Mononuclear cell (primary cell): ENCODE results near the gene NTNG1. TPM values are rescaled to one million over a fixed set of nuclear protein-coding genes. Genes with fewer than 3 reads are reported as not detected.

Experiments used
- H3K27me3 ChIP-seq: 2 replicates; pipeline ENCODE4 v1.6.0; 2011; ENCODE audit warnings: low read length, control low read depth; ENCODE audit not compliant: insufficient read depth
- H3K4me1 ChIP-seq: 2 replicates; pipeline ENCODE4 v1.5.1; 2011; ENCODE audit warnings: mild to moderate bottlenecking, low read length, control low read depth; ENCODE audit not compliant: insufficient read depth
- H3K4me3 ChIP-seq: 2 replicates; pipeline ENCODE4 v1.5.1; 2011; ENCODE audit warnings: mild to moderate bottlenecking, low read length, moderate library complexity
- H3K9me3 ChIP-seq: 2 replicates; pipeline ENCODE4 v1.5.1; 2011; ENCODE audit warnings: low read depth, mild to moderate bottlenecking, control low read depth, low read length
- total RNA-seq: library from RNA; depleted of rRNA; stranded (reverse); fragments of >200 nt; gene quantifications from one replicate; pipeline ENCODE4 v1.2.3, GENCODE V29; 2012

The NTNG1 gene
- total RNA-seq, 1 donor: 1.6 TPM

DNA sequence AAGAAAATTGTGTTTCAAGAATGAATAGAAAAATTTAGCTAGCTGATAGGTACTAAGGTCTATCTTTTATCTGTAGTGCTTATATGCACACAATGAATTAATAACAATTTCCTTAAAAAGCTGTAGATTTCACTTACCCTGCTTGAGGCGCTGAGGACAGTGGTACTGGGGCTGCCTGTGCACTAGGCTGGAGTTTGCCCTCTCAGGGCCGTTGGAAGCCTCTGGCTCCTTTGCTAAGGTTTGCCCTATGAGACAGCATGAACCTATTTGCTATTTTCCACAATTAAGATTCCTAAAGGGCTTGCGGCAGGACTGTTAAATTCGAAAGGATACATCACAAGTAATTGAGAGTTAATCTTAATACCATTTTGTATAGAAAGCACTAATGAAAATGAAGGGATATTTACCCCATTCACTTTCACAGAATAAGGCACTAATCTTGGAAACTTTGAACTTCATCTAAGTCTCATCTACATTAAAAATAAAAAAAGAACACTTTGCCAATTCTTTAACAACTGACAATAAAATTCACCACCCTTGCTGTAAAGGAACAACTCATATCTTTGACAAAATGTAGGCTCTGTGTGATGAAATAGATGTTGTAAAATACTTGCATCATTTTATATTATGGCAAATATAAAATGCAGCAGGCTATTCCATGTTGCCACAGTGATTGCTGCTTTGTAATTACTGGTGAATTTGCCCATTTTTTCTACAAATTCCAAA lies 293.0 kb downstream of the NTNG1 start:
- Histone ChIP-seq H3K4me3 (no peak overlapping the region), H3K9me3 (no peaks in the 10 kb centered on the region), H3K27me3 (no peaks in the 10 kb centered on the region), H3K4me1 (no peaks in the 10 kb centered on the region)

DNA sequence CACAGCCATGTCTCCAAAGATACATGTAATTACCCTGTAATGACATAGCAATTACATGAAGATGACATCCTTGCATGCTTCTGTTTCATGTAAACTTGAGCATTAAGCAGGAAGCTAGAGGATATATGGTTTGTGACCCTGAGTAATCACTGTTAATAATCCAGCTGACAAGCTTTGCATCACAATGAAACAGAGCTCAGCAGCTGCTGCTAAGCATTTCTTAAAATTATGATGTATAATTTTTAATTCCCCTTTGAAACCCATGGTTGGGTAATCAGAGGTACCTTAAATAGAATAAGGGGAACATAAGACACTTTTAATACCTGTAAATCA lies 293.5 kb downstream of the NTNG1 start:
- Histone ChIP-seq H3K4me1 (no peaks in the 10 kb centered on the region), H3K9me3 (no peaks in the 10 kb centered on the region), H3K27me3 (no peaks in the 10 kb centered on the region), H3K4me3 (no peak overlapping the region)

DNA sequence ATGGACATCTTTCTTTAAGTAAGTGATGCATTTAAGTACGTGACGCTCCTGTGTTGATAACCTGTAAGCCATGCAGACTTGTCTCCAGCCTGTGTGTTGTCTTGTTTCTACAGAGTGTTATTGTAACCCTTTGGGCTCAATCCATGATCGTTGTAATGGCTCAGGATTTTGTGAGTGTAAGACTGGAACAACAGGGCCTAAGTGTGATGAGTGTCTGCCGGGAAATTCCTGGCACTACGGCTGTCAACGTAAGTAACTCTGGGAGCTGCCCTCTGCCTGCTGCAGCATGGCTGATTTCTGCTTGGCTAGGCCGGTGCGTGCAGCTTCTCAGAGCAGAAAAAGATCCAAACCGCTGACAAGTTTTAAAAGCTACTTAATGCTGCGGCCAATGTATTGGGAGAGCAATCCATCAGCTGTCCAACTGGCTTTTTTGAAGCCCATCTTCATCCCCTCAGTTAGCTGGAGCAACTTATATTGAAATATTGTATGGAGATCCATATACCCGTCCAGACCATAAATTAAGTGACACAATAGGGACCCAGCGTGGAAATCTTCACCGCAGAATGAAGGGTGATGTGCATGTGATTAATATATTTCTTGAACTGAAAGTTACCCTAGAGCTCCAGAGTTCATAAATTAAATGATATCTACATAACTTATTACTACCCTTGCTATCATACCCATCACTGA lies 295.9 kb downstream of the NTNG1 start:
- Histone ChIP-seq H3K27me3 (no peaks in the 10 kb centered on the region), H3K4me3 (no peak overlapping the region), H3K4me1 (no peaks in the 10 kb centered on the region), H3K9me3 (no peaks in the 10 kb centered on the region)

DNA sequence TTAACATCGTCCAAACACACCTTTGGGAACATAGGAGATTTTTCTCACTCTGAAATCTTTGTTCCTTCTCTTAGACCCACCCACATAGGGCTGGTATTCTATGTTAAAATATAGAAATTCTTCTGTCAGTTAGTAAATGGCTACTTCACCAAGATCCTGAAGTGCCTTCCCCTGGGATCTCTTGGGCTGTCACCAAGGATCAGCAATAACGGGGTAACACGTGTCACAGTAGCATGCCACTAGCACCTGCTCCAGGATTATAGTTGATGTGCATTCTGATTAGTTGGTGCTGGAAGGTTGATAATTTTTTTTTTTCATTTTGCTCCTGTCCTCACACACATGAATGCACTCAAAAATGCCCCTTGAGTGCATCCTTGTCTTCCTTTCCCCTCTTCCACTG lies 298.7 kb downstream of the NTNG1 start:
- no peaks in the 10 kb centered on the region for H3K27me3 ChIP-seq

DNA sequence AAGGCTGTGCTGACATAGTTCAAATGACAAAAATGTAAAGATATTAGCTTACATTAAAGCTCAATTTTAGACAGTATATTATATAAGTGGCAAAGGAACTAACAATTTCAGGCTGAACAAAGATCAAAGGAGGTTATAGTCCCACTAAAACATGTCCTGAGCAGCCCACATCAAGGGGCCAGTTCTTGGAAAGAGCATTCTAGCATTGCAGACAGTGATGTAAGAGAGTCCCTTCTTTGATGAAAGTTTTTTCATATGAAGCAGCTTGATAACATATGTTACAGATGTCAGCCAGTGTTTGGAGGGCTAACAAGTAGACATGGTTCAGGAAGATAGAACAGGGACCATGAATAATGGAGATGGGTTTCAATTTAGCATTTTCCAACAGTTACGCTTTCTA lies 301.7 kb downstream of the NTNG1 start:
- no peaks in the 10 kb centered on the region for H3K4me1 ChIP-seq
- no peak overlapping the region for H3K4me3 ChIP-seq
- no peaks in the 10 kb centered on the region for H3K27me3 ChIP-seq
- H3K9me3 ChIP-seq: no peaks in the 10 kb centered on the region

More for the DNA sequence above, 298.7 kb downstream of the NTNG1 start:
- Histone ChIP-seq H3K4me3 (no peak overlapping the region), H3K9me3 (no peaks in the 10 kb centered on the region), H3K4me1 (no peaks in the 10 kb centered on the region)

DNA sequence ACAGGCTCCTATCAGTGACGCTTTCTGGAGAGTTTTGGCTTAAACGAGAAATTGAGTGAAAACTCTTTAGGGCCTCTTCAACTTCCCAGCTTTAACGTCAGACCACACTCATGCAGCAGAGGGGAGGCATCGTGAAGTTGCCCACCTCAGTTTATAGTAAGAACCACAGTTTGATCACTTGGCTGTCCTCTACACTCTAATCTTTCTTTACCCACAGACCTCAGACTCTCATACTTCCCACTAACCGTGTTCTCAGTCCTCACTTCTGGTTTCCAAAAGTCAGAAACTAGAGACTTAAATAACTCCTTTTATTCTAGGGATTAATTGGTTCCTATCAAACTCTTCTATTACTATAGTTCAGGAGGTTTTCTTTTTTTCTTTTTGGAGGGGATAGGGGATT lies 302.2 kb downstream of the NTNG1 start:
- H3K4me1 ChIP-seq: no peaks in the 10 kb centered on the region
- H3K27me3 ChIP-seq: no peaks in the 10 kb centered on the region

DNA sequence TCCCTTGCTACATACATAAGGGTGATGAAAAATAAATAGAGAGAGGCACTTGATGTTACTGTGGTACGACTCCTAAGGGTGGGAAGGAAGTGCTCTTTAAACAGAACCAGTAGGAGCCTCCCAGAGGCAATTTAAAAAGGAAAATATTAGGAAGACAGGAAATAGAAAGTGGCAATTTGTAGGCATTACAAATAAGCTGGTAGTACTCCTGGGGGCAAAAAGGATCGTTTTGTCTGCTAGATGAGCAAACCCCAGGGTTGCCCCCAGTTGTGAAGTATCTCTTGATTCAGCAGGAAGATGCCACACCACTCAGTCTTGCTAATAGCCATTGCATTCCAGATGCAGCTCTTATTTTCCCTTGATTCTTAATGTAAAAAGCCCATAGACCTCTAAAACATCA lies 303.0 kb downstream of the NTNG1 start:
- Histone ChIP-seq H3K4me1 (no peaks in the 10 kb centered on the region), H3K4me3 (no peak overlapping the region), H3K9me3 (no peaks in the 10 kb centered on the region), H3K27me3 (no peaks in the 10 kb centered on the region)

More for the DNA sequence above, 302.2 kb downstream of the NTNG1 start:
- H3K4me3 ChIP-seq: no peak overlapping the region
- H3K9me3 ChIP-seq: no peaks in the 10 kb centered on the region

DNA sequence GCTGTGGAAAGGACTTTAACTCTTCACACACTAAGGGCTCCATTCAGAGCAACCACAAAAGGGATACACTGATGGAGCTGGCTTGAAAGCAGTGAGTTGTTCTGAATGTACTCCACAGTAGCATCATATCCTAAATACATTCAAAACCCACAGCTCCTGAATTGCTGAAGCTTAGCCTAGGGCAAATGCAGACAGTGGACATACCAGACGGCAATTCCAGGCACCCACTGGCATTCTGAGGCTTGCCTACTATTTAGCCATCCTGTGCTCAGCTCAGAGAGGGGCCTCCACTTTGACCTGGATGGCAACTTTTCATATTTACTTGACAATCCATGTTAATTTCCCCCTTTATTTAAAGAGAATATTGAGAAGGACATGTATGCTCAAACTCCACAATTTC lies 303.5 kb downstream of the NTNG1 start:
- Histone ChIP-seq H3K4me3 (no peak overlapping the region), H3K9me3 (no peaks in the 10 kb centered on the region), H3K27me3 (no peaks in the 10 kb centered on the region), H3K4me1 (no peaks in the 10 kb centered on the region)

DNA sequence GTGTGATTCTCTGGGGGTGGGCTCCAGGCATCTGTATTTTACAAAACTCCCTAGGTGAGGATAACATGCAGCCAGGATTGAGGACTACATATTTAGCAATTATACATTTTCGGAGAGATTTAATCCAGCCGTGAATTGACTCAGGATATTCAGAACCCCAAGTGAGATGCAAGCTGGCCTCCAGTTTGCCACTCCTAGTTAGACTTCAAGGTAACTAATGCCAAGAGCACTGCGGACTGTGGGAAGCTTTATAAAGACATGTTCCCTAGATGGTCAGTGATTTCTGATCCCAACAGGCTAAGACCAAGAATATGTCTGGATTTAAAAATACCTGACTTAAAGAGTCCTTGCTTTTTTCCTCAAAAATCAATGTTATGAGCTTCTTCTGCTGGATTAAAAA lies 308.5 kb downstream of the NTNG1 start:
- Histone ChIP-seq H3K9me3 (no peaks in the 10 kb centered on the region), H3K4me1 (peaks cover 12% of the 10 kb centered on the region), H3K27me3 (no peaks in the 10 kb centered on the region), H3K4me3 (no peak overlapping the region)

DNA sequence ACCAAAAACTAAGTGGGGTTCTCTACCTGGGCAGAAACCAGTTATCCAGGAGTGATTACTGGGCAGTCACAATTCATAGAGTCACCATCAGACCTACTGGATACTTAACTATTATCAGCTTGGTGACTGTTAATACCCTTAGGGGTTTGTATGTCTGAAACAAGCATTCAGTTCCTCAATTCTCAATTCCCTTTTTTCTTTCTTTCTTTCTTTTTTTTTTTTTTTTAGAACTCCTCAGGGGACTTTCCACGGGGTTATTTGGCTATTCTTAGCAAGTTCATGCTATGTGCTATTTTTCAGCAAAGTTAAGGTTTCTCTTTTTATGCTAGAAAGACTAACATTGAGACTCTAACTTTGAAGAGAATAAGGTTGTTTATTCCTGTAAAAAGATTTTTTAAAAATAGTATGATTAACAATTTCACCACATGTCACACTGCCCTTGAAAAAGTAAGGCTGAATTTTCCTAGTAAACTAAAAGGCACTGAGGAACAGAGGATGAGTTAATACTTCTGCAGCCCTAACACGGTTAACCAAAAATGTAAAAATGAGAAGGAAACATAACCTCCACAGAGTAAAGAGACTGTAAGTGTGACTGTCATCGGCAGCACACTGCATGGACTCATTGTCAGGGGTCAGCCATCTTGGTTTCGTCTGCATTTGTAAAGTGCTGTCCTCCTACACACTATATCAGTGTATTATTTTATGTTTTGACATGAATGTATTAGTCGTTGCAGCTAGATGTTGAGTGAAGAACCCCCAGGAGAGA lies 310.2 kb downstream of the NTNG1 start:
- H3K9me3 ChIP-seq: no peaks in the 10 kb centered on the region
- H3K27me3 ChIP-seq: no peaks in the 10 kb centered on the region
- H3K4me1 ChIP-seq: peaks cover 12% of the 10 kb centered on the region
- no peak overlapping the region for H3K4me3 ChIP-seq

DNA sequence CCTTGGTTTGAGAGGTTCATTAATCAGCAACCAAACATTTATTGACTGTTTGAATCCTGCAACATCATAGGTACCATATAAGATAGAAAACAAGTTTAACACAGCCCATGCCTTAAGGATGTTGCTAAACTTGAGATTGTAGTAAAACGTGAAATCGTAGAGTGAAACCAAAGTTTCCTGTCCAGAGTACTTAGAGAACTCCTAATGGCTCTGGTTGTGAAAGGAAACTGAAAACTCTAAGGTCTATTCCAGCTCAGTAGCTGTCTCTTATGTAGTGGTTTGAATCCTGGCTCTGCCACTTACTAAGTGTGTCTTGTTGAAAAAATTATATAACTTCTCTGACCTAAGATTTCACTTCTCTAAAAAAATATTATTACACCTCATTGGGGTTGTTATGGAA lies 310.9 kb downstream of the NTNG1 start:
- no peak overlapping the region for H3K4me3 ChIP-seq
- H3K27me3 ChIP-seq: no peaks in the 10 kb centered on the region
- peaks cover 12% of the 10 kb centered on the region for H3K4me1 ChIP-seq
- no peaks in the 10 kb centered on the region for H3K9me3 ChIP-seq

DNA sequence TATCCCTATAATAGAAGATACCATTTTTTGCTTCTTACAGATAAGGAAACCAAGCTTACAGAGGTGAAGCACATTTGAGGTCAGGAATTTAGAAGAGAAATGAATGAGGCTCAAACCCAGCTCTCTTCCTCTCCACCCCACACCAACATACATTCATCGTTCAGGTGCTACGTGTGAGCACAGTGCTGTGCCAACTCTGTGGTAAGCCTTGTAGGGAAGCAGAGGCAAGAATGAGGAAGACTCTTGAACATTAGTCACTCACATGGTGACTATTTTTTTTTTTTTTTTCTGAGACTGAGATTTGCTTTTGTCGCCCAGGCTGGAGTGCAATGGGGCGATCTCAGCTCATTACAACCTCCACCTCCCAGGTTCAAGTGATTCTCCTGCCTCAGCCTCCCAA lies 314.0 kb downstream of the NTNG1 start:
- peaks cover 12% of the 10 kb centered on the region for H3K4me1 ChIP-seq
- H3K4me3 ChIP-seq: no peak overlapping the region
- H3K9me3 ChIP-seq: no peaks in the 10 kb centered on the region
- no peaks in the 10 kb centered on the region for H3K27me3 ChIP-seq

DNA sequence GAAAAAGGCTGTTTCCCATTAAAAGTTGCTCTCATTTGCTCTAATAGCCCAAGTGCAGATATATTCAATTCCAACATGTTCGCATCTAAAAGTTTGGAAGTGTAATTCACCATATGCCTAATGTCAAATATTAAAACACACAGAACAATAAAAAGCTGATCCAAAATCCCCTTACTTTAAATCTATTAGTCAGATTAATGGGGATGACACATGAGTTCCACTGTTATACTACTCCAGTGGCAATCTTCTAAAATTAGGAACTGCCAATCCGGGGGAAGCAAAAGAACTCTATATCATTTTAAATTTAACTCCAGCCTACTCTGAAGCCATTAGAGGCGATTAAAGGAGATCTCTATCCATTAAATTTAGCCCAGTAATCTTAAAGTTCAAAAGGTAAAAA lies 317.1 kb downstream of the NTNG1 start:
- H3K27me3 ChIP-seq: peaks cover 5% of the 10 kb centered on the region

DNA sequence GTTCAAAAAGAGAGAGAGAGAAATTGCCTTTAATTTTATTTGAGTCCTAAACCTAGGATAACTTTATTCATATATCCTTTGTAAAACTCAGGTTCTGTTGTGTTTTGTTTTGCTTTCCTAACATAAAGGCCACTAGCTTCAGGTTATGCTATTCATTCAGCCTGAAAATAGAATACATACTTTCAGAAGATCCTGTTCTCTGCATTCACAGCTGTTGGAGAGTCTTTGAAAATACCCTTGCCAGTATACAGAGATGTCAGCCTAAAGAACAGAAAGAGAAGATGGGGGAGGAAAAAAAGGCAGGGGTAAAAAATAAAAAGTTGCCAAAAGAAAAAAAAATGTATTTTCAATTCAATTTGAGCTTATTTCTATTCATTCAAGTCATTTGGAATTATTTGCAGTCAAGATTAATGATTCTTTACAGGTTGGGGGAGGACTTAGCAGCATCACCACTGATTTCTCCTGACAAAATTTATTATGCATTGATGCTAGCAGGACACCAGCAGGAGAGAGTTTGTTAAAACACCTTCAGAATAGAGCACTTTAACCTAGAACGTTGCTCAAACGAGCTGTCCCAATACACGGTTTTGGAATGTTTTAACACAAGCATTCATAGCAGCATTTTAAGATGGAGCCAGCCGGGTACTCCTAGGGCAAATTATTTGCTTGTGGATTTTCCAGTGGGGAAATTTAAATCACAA lies 318.5 kb downstream of the NTNG1 start:
- Histone ChIP-seq H3K9me3 (no peaks in the 10 kb centered on the region), H3K4me1 (no peaks in the 10 kb centered on the region), H3K4me3 (no peak overlapping the region), H3K27me3 (peaks cover 6% of the 10 kb centered on the region)

More for the DNA sequence above, 317.1 kb downstream of the NTNG1 start:
- Histone ChIP-seq H3K4me1 (no peaks in the 10 kb centered on the region), H3K4me3 (no peak overlapping the region), H3K9me3 (no peaks in the 10 kb centered on the region)

DNA sequence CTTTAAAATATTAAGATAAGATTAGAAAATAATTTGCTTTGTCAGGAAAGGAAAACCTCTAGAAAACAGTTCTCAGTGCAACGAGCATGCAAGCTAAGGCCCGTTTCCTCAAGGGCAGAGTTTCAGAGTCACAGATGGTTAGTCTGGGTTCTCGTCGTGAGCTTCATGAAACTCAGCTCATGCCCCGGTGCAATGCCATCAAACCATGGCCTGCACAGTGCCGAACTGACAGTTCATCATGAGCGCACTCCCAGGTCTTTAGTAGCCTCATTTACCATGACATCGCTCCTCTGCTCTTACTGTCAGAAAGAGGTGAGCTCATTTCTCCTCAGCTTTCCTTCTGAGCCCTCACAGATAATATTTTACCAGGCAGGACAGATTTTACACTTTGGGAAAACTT lies 319.2 kb downstream of the NTNG1 start:
- H3K4me1 ChIP-seq: no peaks in the 10 kb centered on the region
- H3K4me3 ChIP-seq: no peak overlapping the region
- H3K9me3 ChIP-seq: no peaks in the 10 kb centered on the region
- H3K27me3 ChIP-seq: peaks cover 6% of the 10 kb centered on the region
